H9 (cell line): ENCODE measurements around the gene KRTAP9-1. TPM values are rescaled to one million over a fixed set of nuclear protein-coding genes. Genes with fewer than 3 reads are reported as not detected.

Source experiments
- DNase-seq: peaks from one replicate; pipeline ENCODE4 v3.0.0-alpha.2; 2017
- H2AFZ ChIP-seq: one replicate; pipeline ENCODE4 v1.6.1; 2013; ENCODE audit warnings: mild to moderate bottlenecking, low read length, control low read depth, moderate library complexity
- H2AK5ac ChIP-seq: 2 replicates; pipeline ENCODE4 v1.6.1; 2013; ENCODE audit warnings: low read length, control low read depth, mixed read lengths; ENCODE audit not compliant: insufficient read length
- H2BK120ac ChIP-seq: one replicate; pipeline ENCODE4 v1.6.1; 2013; ENCODE audit warnings: low read depth, mild to moderate bottlenecking, low read length, control low read depth, inconsistent platforms; ENCODE audit not compliant: poor library complexity, severe bottlenecking
- H2BK12ac ChIP-seq: 2 replicates; pipeline ENCODE4 v1.6.1; 2013; ENCODE audit warnings: low read length, control low read depth, mixed read lengths, low read depth; ENCODE audit not compliant: insufficient read length
- H2BK15ac ChIP-seq: 2 replicates; pipeline ENCODE4 v1.6.1; 2013; ENCODE audit warnings: low read depth, low read length, control low read depth
- H2BK20ac ChIP-seq: one replicate; pipeline ENCODE4 v1.6.1; 2013; ENCODE audit warnings: low read depth, mild to moderate bottlenecking, low read length, control low read depth, inconsistent platforms; ENCODE audit not compliant: poor library complexity, severe bottlenecking
- H2BK5ac ChIP-seq: 2 replicates; pipeline ENCODE4 v1.6.1; 2013; ENCODE audit warnings: low read length, control low read depth, mixed read lengths; ENCODE audit not compliant: insufficient read length
- H3K14ac ChIP-seq: 2 replicates; pipeline ENCODE4 v1.6.1; 2013; ENCODE audit warnings: low read length, control low read depth; ENCODE audit not compliant: insufficient read depth
- H3K18ac ChIP-seq: 2 replicates; pipeline ENCODE4 v1.6.1; 2013; ENCODE audit warnings: low read depth, mild to moderate bottlenecking, mixed read lengths, low read length, control low read depth; ENCODE audit not compliant: insufficient read length
- H3K23ac ChIP-seq: 2 replicates; pipeline ENCODE4 v1.6.1; 2013; ENCODE audit warnings: low read length, control low read depth, mixed read lengths, low read depth; ENCODE audit not compliant: insufficient read length
- H3K23me2 ChIP-seq: 2 replicates; pipeline ENCODE4 v1.6.1; 2013; ENCODE audit warnings: low read depth, mild to moderate bottlenecking, mixed read lengths, low read length, control low read depth; ENCODE audit not compliant: insufficient read length, poor library complexity, severe bottlenecking
- H3K27ac ChIP-seq: 2 replicates; pipeline ENCODE4 v1.5.1; 2013; ENCODE audit warnings: low read length, control low read depth, mixed read lengths, low read depth; ENCODE audit not compliant: insufficient read length
- H3K27me3 ChIP-seq: 2 replicates; pipeline ENCODE4 v1.6.1; 2013; ENCODE audit warnings: low read length, control low read depth, inconsistent platforms; ENCODE audit not compliant: insufficient read depth
- H3K4ac ChIP-seq: 2 replicates; pipeline ENCODE4 v1.6.1; 2013; ENCODE audit warnings: low read depth, mild to moderate bottlenecking, control low read depth, inconsistent platforms, low read length, moderate library complexity
- H3K4me1 ChIP-seq: 2 replicates; pipeline ENCODE4 v1.6.1; 2013; ENCODE audit warnings: low read length, control low read depth, inconsistent platforms; ENCODE audit not compliant: insufficient read depth
- H3K4me2 ChIP-seq: 2 replicates; pipeline ENCODE4 v1.6.1; 2013; ENCODE audit warnings: low read length, control low read depth, mixed read lengths; ENCODE audit not compliant: insufficient read length, insufficient read depth
- H3K56ac ChIP-seq: 2 replicates; pipeline ENCODE4 v1.6.1; 2013; ENCODE audit warnings: low read depth, mild to moderate bottlenecking, mixed read lengths, low read length, control low read depth; ENCODE audit not compliant: insufficient read length
- H3K79me1 ChIP-seq: 2 replicates; pipeline ENCODE4 v1.6.1; 2013; ENCODE audit warnings: low read depth, mild to moderate bottlenecking, moderate library complexity, low read length, control low read depth, inconsistent platforms; ENCODE audit not compliant: insufficient read depth, poor library complexity, severe bottlenecking
- H3K79me2 ChIP-seq: 2 replicates; pipeline ENCODE4 v1.6.1; 2013; ENCODE audit warnings: low read length, control low read depth, inconsistent platforms; ENCODE audit not compliant: insufficient read depth
- H3K9ac ChIP-seq: 2 replicates; pipeline ENCODE4 v1.6.1; 2013; ENCODE audit warnings: low read length, control low read depth, mixed read lengths; ENCODE audit not compliant: insufficient read length; ENCODE audit errors: extremely low read depth
- H3K9me3 ChIP-seq: one replicate; pipeline ENCODE4 v1.6.1; 2013; ENCODE audit warnings: low read depth, low read length, inconsistent platforms; ENCODE audit not compliant: control insufficient read depth
- H3T11ph ChIP-seq: one replicate; pipeline ENCODE4 v1.6.1; 2013; ENCODE audit warnings: mild to moderate bottlenecking, low read length, control low read depth, inconsistent platforms
- H4K20me1 ChIP-seq: one replicate; pipeline ENCODE4 v1.6.1; 2013; ENCODE audit not compliant: control insufficient read depth, insufficient read length, insufficient read depth
- H4K5ac ChIP-seq: 2 replicates; pipeline ENCODE4 v1.6.1; 2013; ENCODE audit warnings: low read depth, mild to moderate bottlenecking, mixed read lengths, low read length, control low read depth; ENCODE audit not compliant: insufficient read length
- H4K8ac ChIP-seq: replicated peaks from 2 replicates; pipeline ENCODE4 v1.6.1; 2013; ENCODE audit warnings: low read length, control low read depth, mixed read lengths, low read depth; ENCODE audit not compliant: insufficient read length
- H4K91ac ChIP-seq: 2 replicates; pipeline ENCODE4 v1.6.1; 2013; ENCODE audit warnings: low read depth, mild to moderate bottlenecking, moderate library complexity, mixed read lengths, low read length, control low read depth; ENCODE audit not compliant: insufficient read length
- H3K27ac Mint-ChIP-seq, 3 experiments: 2 replicates in 2 of 3; 3 replicates in 1 of 3; pipeline ENCODE4 v1.8.0; 2020 to 2021; ENCODE audit warnings: mixed read lengths in 3 of 3, mild to moderate bottlenecking in 1 of 3, moderate library complexity in 1 of 3
- H3K27me3 Mint-ChIP-seq: 2 replicates; pipeline ENCODE4 v1.8.0; 2021; ENCODE audit warnings: low read depth, mild to moderate bottlenecking, moderate library complexity, mixed read lengths
- H3K36me3 Mint-ChIP-seq, 3 experiments: 2 replicates in 2 of 3; 3 replicates in 1 of 3; pipeline ENCODE4 v1.8.0; 2020 to 2021; ENCODE audit warnings: low read depth in 3 of 3, mixed read lengths in 3 of 3; ENCODE audit not compliant: insufficient read depth in 1 of 3
- H3K4me1 Mint-ChIP-seq, 2 experiments: 2 replicates each; pipeline ENCODE4 v1.8.0; 2020; ENCODE audit warnings: mixed read lengths in 2 of 2
- H3K4me3 Mint-ChIP-seq, 2 experiments: 2 replicates in 1 of 2; 3 replicates in 1 of 2; pipeline ENCODE4 v1.8.0; 2020 to 2021; ENCODE audit warnings: mild to moderate bottlenecking in 2 of 2, mixed read lengths in 2 of 2, moderate library complexity in 1 of 2
- H3K9me3 Mint-ChIP-seq, 2 experiments: 2 replicates in 1 of 2; 3 replicates in 1 of 2; pipeline ENCODE4 v1.8.0; 2020; ENCODE audit warnings: mild to moderate bottlenecking in 2 of 2, mixed read lengths in 2 of 2, moderate library complexity in 1 of 2
- WGBS: extraction: QIAGEN DNeasy Blood & Tissue Kit; methylation state at CpG from one replicate; pipeline ENCODE4 v1.1.7; 2013; ENCODE audit warnings: missing lambda C conversion rate, low lambda C conversion rate, mixed read lengths; ENCODE audit not compliant: insufficient read length; ENCODE audit errors: extremely low coverage; 5-methylcytosine and 5-hydroxymethylcytosine counted together
- total RNA-seq: library from RNA; stranded (reverse); gene quantifications from 2 replicates; pipeline ENCODE4 v1.2.1, GENCODE V29; 2021
- TF ChIP-seq, protein P1 (sequence below): fragments of 200-600 bp; sonication (generic); conservative IDR thresholded peaks from 3 replicates; pipeline ENCODE4 v1.8.0; 2021; ENCODE audit warnings: antibody characterized with exemption, mild to moderate bottlenecking

KRTAP9-1 gene
- total RNA-seq, 1 experiment from 2014 or later: not detected

DNA sequence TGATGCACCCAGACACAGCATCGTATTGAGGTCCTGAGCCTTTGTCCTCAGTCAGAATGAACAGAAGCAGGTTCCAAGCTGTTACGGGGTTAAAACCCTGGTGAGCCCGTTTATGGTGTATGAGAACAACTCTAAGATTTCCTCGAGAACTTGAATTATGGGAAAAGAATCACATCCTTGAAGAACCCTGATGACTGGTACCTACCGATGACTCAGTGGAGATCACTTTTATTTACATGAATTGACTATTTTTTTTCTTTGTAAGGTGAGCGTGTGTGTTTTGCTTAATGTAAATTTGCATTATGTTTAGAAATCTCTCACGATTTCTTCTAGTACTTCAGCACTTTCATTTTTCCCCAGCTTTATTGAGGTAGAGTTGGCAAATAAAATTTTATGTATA is 25.9 kb upstream of the KRTAP9-1 start:
- H3K56ac ChIP-seq: no peak overlapping the region
- no peak overlapping the region for H2BK120ac ChIP-seq
- H3T11ph ChIP-seq: no peak overlapping the region
- Mint-ChIP-seq H3K9me3 (no peaks in the 10 kb centered on the region), H3K4me3 (no peak overlapping the region), H3K4me1 (peaks cover 0 to 3% of the 10 kb centered on the region in 2 experiments; a peak in 1 of 4 replicates), H3K27me3 (no peaks in the 10 kb centered on the region), H3K36me3 (no peaks in the 10 kb centered on the region), H3K27ac (no peak overlapping the region)
- no peak overlapping the region for H3K4me2 ChIP-seq
- H2BK12ac ChIP-seq: no peak overlapping the region
- H3K27me3 ChIP-seq: no peaks in the 10 kb centered on the region
- H3K27ac ChIP-seq: no peak overlapping the region
- no peak overlapping the region for H2BK5ac ChIP-seq
- H4K8ac ChIP-seq: no peak overlapping the region
- TF ChIP-seq, protein P1, sequence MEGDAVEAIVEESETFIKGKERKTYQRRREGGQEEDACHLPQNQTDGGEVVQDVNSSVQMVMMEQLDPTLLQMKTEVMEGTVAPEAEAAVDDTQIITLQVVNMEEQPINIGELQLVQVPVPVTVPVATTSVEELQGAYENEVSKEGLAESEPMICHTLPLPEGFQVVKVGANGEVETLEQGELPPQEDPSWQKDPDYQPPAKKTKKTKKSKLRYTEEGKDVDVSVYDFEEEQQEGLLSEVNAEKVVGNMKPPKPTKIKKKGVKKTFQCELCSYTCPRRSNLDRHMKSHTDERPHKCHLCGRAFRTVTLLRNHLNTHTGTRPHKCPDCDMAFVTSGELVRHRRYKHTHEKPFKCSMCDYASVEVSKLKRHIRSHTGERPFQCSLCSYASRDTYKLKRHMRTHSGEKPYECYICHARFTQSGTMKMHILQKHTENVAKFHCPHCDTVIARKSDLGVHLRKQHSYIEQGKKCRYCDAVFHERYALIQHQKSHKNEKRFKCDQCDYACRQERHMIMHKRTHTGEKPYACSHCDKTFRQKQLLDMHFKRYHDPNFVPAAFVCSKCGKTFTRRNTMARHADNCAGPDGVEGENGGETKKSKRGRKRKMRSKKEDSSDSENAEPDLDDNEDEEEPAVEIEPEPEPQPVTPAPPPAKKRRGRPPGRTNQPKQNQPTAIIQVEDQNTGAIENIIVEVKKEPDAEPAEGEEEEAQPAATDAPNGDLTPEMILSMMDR: no peak
- no peak overlapping the region for H3K4ac ChIP-seq
- H3K79me2 ChIP-seq: no peaks in the 10 kb centered on the region
- H3K23me2 ChIP-seq: no peaks in the 10 kb centered on the region
- no peaks in the 10 kb centered on the region for H4K20me1 ChIP-seq
- no CpG with 5 or more reads among the region's 7 CpGs for WGBS
- no peak overlapping the region for H2AFZ ChIP-seq
- H2BK20ac ChIP-seq: no peak overlapping the region
- no peak for DNase-seq
- no peak overlapping the region for H2AK5ac ChIP-seq
- no peak overlapping the region for H3K14ac ChIP-seq
- H3K9ac ChIP-seq: no peak overlapping the region
- H3K9me3 ChIP-seq: no peaks in the 10 kb centered on the region
- H3K4me1 ChIP-seq: no peaks in the 10 kb centered on the region
- H3K18ac ChIP-seq: no peak overlapping the region
- no peak overlapping the region for H2BK15ac ChIP-seq
- H4K5ac ChIP-seq: no peak overlapping the region
- no peak overlapping the region for H3K23ac ChIP-seq
- H4K91ac ChIP-seq: no peak overlapping the region
- H3K79me1 ChIP-seq: no peaks in the 10 kb centered on the region
